CD1c-positive myeloid dendritic cell (primary cell): ENCODE results near the gene MRM3.
"Not testable (repeated sequence)": the region's sequence is repeated elsewhere in the genome, so short reads cannot be mapped to it uniquely, and the experiment has no call there.

ENCODE experiments used
- DNase-seq: peaks from one replicate; pipeline ENCODE4 v3.0.0-alpha.2; 2016; ENCODE audit errors: extremely low spot score

Gene MRM3

DNA sequence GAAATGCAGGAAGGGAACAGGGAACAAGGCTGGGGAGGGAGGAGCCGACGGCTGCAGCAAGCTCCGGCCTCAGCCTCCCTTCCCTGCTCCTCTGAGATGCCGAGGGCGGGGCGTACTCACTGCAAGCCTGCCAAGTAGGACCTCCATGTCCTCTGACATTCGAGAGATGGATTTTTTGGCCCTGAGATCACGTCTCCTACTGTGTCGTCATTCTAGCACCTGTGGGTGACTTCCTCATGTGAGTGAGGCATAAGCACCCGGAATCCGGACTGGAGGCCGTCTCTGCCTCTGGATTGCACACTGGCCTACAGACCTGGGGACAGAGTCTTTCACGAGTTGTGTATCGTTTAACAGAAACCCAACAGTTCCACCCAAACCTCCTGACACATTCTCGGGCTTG is 14.5 kb downstream of the MRM3 start:
- no peak for DNase-seq

DNA sequence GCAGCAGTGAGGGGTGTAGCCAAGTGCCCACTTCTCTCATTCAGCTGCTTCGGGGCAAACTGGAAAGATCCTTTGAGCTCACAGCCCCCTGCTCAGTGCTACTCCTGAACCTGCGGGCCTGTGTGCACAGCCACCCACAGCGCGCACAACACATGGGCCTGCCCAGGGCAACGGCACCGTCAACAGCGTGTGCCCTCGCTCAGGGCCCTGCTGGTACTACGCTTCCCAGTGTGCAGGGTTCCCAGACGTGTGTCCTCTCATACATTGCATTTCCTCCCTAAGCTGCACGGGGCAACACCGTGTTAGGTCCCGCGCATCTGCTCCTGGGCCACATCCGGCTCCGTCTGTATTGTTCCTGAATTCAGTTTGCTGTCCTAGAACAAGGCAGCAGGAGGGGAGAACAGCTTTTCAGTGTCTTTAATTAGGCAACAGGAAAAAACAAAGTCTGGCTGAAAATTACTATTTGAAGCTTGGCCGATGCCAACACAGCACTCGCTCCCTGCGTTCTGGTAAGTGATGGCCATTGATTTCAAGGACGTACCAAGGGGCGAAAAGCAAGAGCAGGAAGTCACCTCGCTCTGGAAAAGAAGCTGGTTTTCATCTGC is 15.2 kb downstream of the MRM3 start:
- DNase-seq: no peak

DNA sequence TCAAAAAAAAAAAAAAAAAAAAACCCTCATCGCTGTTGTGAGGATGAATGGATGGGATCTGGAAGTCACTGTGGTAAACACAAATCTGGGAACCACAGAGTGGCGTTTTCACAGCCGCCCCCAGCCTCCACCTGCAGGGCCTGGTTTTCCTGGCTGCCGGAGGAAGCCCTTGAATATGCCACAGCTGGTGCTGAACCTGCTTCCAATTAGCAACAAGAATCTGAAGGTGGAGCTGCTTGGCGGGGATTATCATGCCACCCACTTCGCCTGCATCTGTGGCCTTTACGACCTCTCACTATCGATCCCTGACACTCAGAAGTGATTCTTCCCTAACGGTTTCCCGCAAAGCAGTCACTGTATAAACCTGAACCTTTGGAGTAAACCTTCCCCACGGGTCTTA is 16.1 kb downstream of the MRM3 start:
- no peak for DNase-seq

DNA sequence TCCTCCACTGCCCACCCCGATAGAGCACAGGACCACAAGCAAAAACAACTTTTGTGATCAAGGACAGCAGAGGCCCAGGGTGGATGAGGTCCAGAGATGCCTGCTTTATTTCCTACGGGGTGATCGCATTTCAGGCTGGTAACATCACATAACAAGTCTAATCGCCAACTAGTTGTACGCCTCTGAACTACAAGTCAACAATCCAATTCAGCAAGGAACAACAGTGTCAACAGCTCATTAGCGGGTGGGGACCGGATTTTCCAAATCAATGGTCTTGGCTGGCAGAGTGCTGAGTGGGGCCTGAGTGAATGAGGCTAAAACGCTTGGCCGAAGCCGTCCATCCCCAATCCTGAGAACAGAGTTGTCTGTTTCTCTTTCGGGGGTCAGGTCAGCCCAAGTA is 17.1 kb downstream of the MRM3 start:
- DNase-seq: no peak

DNA sequence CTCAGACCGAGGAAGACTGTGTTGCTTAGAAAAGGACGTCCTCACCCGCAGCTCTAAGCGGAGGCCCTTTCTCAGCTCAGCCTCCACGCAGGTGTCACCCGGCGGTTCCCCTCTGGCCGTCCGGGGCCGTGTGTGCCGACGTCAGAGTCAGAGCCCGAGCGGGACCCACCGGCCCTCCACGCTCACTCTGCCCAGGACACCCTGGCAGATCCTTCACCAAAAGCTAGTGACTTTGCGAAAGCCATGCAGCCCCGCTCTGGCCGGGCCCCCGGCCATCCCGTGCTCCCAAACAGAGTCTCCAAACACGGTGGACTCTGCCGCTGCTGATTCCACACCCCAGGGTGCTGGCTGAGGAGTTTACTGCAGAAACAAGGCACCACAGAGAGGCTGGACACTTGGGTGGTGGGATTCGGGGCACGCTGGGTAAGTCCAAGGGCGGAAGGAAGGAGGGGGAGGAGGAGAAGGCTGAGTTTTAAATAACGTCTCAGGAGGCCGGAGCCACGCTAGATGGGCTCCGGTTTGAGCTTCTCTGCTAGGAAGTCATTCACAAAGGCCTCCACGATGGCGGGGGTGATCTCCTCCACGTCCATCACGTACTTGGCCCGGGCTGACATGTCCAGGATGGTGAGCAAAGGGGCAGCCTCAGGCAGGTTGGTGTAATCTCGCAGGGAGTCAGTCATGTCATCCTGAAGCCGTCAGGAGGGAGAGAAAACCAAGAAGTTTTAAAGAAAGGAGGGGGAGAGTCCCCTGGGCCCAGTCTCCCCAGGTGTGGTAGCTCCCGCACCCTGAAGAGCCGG is 18.5 kb downstream of the MRM3 start:
- no peak for DNase-seq

DNA sequence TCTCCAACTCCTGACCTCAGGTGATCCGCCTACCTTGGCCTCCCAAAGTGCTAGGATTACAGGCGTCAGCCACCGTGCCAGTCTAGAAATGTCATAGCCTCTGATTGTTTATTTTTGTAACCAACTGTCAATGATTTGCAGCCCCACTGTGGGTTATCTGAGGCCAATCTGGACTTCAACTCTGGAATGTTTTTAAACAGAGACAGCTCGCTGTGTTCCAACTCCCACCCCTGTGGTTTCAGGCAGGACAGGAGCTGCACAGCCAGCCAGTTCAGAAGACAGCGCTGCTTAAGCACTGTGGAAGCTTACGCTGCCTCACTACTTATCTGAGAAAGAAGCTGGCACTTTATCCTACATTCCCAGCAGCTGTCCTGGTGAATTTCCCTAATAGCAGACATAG is 19.5 kb downstream of the MRM3 start:
- DNase-seq: no peak

DNA sequence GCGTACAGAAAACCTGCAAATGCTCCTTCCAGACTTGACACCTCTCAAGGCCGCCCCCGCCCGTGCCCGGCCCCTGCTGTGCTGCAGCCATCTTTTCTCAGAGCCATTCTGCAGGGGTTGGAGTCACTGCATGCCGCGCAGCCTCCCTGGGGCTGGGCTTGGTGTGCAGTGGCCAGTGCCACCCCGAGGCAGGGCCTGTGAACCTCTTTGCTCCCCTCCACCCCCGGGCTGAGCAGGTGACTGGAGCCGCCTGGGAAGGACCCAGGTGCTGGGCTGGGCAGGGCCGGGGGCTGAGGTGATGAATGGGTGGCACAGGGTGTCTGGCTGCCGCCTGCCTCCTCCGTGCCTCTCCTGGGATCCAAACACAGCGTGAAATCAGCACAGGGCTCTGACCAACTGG is 20.3 kb downstream of the MRM3 start:
- no peak for DNase-seq

DNA sequence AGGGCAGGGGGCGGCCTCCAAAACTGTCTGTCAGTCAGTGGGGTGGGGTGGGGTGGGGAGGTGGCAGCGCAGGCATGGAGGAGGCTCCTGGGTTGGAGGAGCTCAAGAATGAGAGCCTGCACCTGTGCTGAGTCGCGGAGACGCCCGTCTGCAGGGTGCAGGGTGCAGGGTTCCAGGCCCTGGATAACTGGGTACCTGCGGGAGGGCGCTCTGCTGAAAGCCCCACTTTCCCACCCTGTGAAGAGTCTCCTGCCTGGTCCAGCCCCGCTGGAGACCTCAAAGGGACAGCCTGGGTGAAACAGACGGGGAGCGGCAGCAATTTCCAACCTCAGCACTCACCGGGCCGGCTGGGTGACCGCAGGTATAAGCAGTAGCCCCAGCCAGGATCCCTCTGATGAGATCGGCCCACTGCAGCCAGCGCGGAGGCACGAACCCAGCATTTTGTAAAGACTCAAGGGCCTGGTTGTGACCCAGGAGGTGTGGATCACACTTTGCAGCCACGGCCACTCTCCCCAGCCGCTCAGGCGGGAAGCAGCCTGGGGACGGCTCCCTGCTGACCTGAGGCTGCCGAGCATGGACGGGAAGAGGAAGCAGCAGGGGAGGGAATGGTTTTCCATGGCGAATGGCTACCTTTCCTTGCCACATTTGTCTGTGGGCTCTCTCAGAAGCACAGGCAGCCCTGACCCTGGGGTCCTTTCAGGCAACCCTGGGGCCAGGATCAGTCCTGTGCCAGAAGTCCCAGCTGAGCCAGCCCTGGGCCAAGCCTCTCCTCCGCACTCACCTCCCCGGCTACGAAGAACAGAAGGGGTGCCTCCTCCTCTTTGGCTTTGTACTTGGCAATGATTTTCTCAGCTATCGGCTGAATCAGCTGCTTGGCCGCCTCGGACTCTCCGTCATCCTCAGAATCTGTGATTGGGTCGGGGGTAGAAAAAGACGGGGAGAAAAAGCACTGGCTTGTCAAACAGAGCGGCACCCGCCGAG is 21.0 kb downstream of the MRM3 start:
- no peak for DNase-seq

DNA sequence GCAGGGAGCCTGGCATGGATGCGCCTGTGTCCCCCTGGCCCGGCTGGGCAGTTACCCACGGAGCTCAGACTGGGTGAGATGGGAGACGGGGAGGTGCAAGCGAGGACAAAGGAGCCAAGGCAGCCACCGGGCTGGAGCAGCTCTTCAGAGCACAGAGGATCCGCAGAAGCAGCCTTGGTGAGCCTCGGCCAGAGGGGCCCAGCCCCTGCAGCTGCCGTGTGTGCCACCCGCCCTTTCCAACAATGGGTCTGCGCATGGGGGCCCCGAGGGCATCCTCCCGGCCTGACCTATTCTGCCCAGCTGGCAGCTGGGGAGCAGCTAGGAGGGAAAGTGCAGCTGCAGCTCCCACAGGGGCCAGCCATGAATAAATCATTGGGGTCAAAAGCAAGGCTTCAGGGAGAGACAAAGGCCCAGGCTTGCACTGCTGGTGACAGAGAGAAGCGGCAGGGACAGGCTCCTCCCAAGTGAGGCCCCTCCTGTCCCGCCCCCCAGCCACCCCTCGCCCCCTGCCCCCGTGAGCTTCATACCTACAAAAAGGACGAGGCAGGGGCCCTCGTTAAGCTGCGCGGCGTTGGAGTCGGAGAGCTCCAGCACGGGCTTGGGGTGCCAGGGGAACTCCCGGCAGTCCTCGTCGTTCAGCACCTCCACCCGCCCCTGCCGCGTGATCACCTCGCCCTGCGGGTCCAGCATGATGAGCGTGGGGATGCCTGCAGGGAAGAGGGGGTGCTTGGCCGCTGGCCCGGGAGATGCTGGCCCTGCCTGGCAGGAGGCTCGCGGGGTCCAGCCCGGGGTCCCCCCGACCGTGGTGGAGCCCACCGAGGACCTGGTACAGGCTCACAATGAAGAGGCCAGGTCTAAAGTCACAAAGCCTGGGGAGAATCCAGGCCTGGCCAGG is 22.6 kb downstream of the MRM3 start:
- no peak for DNase-seq

DNA sequence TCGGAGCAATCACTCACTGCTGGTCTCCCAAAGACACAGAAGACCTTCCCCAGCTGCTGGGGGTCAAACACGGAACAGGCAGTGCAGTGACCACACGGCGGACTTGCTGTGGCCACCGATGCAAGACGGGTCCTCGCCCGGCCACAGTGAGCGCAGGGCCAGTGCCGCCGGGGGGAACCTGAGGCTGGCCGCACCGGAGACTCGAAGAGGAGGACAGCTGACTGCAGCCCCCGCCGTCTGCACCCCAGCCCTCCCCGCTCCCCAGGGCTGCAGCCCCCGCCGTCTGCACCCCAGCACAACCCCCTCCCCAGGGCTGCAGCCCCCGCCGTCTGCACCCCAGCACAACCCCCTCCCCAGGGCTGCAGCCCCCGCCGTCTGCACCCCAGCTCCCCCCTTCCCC is 23.7 kb downstream of the MRM3 start:
- not testable (repeated sequence) for DNase-seq

DNA sequence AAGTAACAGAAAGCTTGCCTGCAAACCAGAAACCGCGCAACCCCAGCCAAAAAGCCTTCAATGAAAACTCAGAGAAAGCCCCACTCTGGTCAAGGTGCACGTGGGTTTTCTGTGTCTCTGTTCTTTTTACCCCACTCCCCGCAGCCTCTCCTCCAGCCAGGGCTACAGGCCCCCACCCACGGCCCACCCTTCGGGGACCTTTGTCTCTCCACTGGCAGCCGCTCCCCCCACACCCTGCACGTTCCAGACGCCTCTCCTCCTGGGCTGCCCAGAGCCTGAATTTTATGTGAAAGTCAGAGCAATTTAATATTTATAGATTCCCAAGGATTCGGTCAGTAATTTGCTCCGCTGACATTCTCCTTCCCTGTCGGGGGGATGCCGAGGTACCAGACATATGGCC is 24.2 kb downstream of the MRM3 start:
- DNase-seq: no peak

DNA sequence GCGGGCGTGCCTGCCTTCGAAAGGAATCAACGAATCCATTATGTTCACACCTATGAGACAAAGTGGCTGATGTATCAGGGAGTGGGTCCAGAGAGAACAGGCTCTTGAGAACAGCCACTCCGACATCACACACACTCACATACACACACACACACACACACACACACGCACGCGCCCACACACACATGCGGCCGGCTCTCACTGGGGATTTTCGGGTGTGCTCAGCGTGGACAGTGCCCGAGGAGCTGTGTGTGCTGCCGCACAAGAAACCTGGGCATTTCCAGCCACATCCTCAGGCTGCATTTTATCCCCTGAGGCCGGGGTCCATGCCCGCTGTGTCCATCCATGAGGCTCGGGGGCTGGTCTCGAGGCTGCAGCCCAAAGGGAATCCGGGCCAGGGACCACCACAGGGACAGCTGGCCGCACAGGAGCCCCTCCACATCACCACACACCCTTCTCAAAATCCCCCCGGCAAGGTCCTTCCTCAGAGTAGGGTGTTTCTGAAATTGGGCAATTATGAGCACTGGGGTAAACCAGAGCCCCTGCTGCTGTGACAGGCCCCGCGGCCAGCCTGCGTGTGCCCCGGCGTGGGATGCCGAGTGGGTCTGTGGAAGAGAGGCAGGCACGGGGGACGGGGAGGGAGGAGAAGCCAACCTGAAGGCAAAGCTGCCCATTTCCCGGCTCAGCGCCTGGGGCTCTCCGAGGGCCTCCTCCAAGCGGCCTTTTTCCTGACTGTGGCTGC is 24.8 kb downstream of the MRM3 start:
- DNase-seq: no peak

DNA sequence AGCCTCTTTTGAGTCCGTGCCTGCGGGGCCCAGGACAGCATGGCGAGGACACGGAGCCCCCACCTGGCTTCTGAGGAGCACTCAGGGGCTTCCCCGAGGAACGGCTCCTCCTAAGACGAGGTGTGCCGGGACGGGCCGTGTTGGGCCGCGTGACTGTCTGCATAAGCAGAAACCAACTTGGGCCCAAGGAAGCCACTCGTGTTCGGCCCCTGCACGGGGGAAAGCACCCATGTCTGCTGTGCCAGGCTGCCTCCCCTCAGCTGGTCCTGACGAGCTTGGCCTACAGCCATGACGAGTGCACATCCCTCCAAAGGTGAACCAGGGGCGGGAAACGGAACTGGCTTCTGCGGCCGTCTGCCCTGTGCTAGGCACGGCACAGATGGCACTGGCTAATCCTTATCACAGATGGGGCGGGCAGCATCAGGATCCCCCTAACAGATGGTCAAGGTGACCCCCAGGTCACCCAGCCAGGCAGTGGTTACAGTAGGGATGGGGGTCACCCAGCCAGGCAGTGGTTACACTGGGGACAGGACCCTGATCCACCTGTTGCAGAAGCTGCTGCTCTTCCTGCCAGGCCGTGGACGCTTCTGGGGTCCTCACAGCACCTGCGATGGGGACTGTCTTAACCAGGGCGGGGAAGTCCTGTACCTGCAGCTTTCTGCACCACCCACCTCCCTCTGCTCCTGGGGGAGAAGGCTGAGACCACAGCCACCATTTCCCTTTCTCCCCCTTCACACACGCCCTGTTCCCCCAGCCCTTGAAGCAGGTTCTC is 25.6 kb downstream of the MRM3 start:
- DNase-seq: no peak

DNA sequence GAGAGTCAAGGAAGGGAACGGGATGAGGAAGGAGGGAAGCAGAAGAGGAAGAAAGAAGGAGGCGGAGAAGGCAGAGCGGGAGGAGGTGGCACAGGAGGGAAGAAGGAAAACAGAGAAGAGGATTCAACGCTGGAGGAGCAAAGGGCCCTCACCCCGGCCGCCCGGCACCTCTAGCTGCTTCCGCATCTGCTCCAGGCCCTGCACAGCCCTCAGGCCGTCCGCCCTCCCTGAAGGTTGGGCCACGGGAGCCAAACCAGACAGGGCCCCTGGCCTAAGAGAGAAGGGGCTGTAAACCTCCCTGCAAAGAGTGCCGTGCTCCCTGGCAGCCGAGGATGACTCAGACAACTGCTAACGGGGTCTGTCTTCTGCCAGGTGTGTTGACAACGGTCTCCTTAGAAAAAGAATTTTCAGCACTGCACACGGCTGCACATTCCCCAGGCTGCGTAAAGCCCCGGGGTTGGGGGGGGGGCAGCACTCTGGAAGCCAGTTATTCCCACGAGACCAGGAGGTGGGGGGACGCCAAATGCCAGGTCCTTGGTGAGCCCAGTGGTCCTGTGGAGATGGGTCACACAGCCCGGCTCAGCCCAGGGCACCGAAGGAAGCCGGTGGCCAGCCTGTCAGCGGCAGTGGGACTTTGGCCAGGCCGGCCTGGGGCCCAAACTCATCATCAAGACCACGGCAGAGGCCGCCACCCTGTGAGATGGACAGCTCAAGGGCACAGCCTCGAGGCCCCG is 29.1 kb downstream of the MRM3 start:
- DNase-seq: no peak

DNA sequence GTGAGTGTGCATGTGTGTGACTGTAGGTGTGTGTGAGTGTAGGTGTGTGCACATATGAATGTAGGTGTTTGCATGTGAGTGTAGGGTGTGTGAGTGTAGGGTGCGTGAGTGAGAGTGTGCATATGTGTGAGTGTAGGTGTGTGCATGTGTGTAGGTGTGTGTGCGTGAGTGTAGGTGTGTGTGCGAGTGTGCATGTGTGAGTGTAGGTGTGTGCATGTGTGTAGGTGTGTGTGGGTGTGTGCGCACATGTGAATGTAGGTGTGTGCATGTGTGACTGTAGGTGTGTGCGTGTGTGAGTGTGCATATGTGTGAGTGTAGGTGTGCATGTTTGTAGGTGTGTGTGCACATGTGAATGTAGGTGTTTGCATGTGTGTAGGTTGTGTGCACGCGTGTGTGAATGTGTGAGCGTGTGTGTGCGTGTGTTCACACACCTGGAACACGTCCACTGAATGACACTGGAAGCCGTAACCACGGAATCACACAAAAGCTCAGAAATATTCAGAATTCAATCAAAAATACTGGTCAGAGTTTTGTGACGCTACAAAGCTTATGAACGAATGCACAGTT is 30.6 kb downstream of the MRM3 start:
- DNase-seq: no peak

DNA sequence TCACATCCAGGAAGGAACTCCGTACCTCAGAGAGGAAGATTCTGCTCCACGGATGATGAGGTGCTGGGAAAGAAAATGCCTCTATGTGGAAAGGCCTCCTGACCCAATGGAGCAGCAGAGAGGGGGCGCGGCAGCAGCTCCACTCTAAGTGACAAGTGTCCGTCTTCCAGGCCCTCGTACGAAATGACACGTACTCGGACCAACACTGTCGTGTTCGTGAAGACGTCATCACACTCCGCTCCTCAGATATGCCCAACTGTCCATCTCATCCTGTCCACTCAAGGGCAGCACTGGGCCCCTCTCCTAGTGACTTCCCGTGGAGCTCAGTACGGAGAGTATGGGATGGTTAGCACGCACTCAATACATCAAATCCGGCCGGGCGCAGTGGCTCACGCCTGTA is 32.2 kb downstream of the MRM3 start:
- DNase-seq: no peak

DNA sequence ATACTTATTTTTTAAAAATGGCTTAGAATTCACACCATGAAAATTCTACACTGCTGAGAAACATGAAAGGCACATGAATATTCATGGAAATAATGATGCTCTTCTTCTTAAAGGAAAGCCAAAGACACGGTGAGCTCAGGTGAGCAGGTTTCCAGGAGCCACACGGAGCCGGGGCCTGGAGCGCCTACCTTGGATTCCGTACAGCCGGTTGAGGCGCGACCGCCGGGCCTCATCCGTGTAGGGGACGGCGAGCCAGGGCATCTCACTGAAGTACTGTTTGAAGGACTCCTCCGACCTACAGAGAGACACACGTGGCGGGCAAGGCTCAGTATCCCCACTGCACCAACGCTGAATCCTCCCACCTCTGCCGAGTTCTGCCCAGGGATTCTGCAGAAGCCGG is 37.1 kb downstream of the MRM3 start:
- no peak for DNase-seq

DNA sequence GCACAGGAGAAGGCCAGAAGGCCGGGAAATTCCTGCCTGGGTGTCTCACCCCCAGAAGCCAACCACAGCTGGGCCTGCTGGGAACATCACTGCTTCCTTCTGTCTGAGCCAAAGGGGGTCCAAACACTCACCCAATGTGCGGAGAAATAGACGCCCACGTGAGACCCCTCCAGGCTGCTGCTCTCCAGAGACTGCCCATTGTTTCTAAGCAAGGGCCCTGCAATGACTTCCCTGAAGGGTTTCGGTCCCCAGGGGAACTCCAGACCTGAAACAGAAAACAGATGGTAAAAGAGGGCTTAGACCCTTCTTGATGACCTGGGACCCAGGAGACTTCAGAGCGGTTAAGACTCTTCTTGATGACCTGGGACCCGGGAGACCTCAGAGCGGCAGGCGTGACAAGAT is 41.3 kb downstream of the MRM3 start:
- no peak for DNase-seq

DNA sequence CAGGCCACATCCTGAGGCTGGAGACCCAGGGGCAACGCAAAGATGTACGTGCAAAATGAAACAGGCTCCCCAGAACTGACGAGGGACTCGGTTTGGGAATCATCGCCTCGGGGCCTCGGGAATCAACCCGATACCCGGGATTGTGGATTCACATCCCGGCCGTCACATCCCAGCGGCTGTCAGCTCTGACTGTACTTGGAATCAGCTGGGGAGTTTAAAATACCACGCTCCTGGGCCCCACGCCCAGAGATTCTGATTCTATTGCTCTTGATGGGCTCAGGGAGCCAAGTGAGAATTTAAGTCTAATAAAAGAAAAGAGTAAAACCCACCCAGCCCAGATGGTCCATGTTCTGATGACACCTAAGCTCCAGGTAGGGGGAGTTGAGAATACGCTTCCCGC is 42.2 kb downstream of the MRM3 start:
- no peak for DNase-seq
